SK-N-SH treated with all-trans-retinoic acid at 6 μM for 48 hours (cell line): ENCODE data around the gene SLC34A3.

Experiments
- PATZ1 ChIP-seq: fragments of 250-450 bp; sonication (Bioruptor Pico); IDR thresholded peaks from 2 replicates; pipeline ENCODE4 v1.8.0; 2020; ENCODE audit warnings: mild to moderate bottlenecking, moderate library complexity, borderline replicate concordance
- POU6F1 ChIP-seq: fragments of 250-450 bp; sonication (Bioruptor Pico); IDR thresholded peaks from 2 replicates; pipeline ENCODE4 v1.8.0; 2021; ENCODE audit warnings: low read depth, mild to moderate bottlenecking, moderate library complexity, borderline replicate concordance
- PPARA ChIP-seq: fragments of 250-450 bp; sonication (Bioruptor Pico); IDR thresholded peaks from 2 replicates; pipeline ENCODE4 v1.5.0; 2020; ENCODE audit warnings: mild to moderate bottlenecking, borderline replicate concordance
- SNAI2 ChIP-seq: fragments of 250-450 bp; sonication (Bioruptor Pico); IDR thresholded peaks from 2 replicates; pipeline ENCODE4 v1.5.0; 2020; ENCODE audit warnings: mild to moderate bottlenecking, moderate library complexity
- TSHZ2 ChIP-seq: fragments of 250-450 bp; sonication (Bioruptor Pico); IDR thresholded peaks from 2 replicates; pipeline ENCODE4 v1.5.0; 2020; ENCODE audit warnings: mild to moderate bottlenecking, moderate library complexity
- ZFP30 ChIP-seq: fragments of 450-650 bp; formaldehyde crosslinking; IDR thresholded peaks from 2 replicates; pipeline ENCODE4 v1.5.0; 2022; ENCODE audit warnings: mild to moderate bottlenecking, moderate library complexity
- ZNF565 ChIP-seq: fragments of 450-650 bp; formaldehyde crosslinking; conservative IDR thresholded peaks from 2 replicates; pipeline ENCODE4 v1.5.0; 2020; ENCODE audit warnings: low read depth, mild to moderate bottlenecking, moderate library complexity

- TF ChIP-seq PATZ1 (CRISPR knock-in tag) = no peak
- no peak for TF ChIP-seq ZNF565 (CRISPR knock-in tag)
- no peak for TF ChIP-seq TSHZ2 (CRISPR knock-in tag)
- TF ChIP-seq POU6F1 (CRISPR knock-in tag) = no peak
- TF ChIP-seq PPARA (CRISPR knock-in tag) = no peak
- no peak for TF ChIP-seq ZFP30 (CRISPR knock-in tag)
- no peak for TF ChIP-seq SNAI2 (CRISPR knock-in tag)
Observed at GRCh38 chr9:137224830-137225694, 5.6 kb upstream of the SLC34A3 start, which contains the start of gene CYSRT1.
